CD4-positive, alpha-beta memory T cell (primary cell): Measurements from ENCODE around the gene SLC25A48. TPM values are rescaled to one million over a fixed set of nuclear protein-coding genes. Genes with fewer than 3 reads are reported as not detected.
"Not testable (repeated sequence)": the region's sequence is repeated elsewhere in the genome, so short reads cannot be mapped to it uniquely, and the experiment has no call there.

ENCODE experiments used
- CTCF ChIA-PET: fragments of 350-600 bp; sonication (Branson Sonifier 250); formaldehyde crosslinking; loops from one replicate; lab custom pipeline; 2021; ENCODE audit warnings: inconsistent platforms; ENCODE audit not compliant: partially characterized antibody; lab: Charles Lee
- POLR2A ChIA-PET: fragments of 350-600 bp; sonication (Branson Sonifier 250); formaldehyde crosslinking; loops from one replicate; lab custom pipeline; 2021; ENCODE audit not compliant: partially characterized antibody; lab: Charles Lee
- DNase-seq, 5 donors: peaks; one replicate each; pipeline versions ENCODE4 v3.0.0 to v3.0.0-alpha.2; 2020 to 2022; ENCODE audit warnings: mixed read lengths in 1 of 5
- H3K27ac ChIP-seq: one replicate; pipeline ENCODE4 v1.7.0; 2013; ENCODE audit warnings: low read depth, low read length
- H3K27me3 ChIP-seq: 2 replicates; pipeline ENCODE4 v1.7.0; 2013; ENCODE audit warnings: mild to moderate bottlenecking, low read length, moderate library complexity; ENCODE audit not compliant: insufficient read depth
- H3K36me3 ChIP-seq: 2 replicates; pipeline ENCODE4 v1.7.0; 2013; ENCODE audit warnings: mild to moderate bottlenecking, low read length, moderate library complexity; ENCODE audit not compliant: insufficient read depth
- H3K4me1 ChIP-seq: 2 replicates; pipeline ENCODE4 v1.7.0; 2013; ENCODE audit warnings: mild to moderate bottlenecking, low read length, moderate library complexity; ENCODE audit not compliant: insufficient read depth
- H3K4me3 ChIP-seq, 2 donors: one replicate each; pipeline ENCODE4 v1.7.0; 2013; ENCODE audit warnings: low read length in 2 of 2, mild to moderate bottlenecking in 1 of 2
- H3K9me3 ChIP-seq, 2 donors: one replicate each; pipeline ENCODE4 v1.7.0; 2013; ENCODE audit warnings: low read length in 2 of 2, control low read depth in 1 of 2; ENCODE audit not compliant: control insufficient read depth in 1 of 2
- H3K27ac Mint-ChIP-seq, 7 donors: one replicate each; pipeline ENCODE4 v1.8.0; 2020 to 2021; ENCODE audit warnings: mixed read lengths in 7 of 7, mild to moderate bottlenecking in 6 of 7, inconsistent platforms in 3 of 7, moderate library complexity in 3 of 7
- H3K27me3 Mint-ChIP-seq, 2 donors: one replicate each; pipeline ENCODE4 v1.8.0; 2020 to 2021; ENCODE audit warnings: mixed read lengths in 2 of 2
- H3K36me3 Mint-ChIP-seq, 2 donors: one replicate each; pipeline ENCODE4 v1.8.0; 2020 to 2021; ENCODE audit warnings: mixed read lengths in 2 of 2, inconsistent platforms in 1 of 2, mild to moderate bottlenecking in 1 of 2
- H3K4me1 Mint-ChIP-seq, 4 donors: one replicate each; pipeline ENCODE4 v1.8.0; 2020 to 2021; ENCODE audit warnings: mixed read lengths in 4 of 4, mild to moderate bottlenecking in 1 of 4
- H3K4me3 Mint-ChIP-seq, 8 donors: one replicate each; pipeline ENCODE4 v1.8.0; 2020 to 2021; ENCODE audit warnings: mixed read lengths in 8 of 8, mild to moderate bottlenecking in 7 of 8, moderate library complexity in 6 of 8, inconsistent platforms in 3 of 8
- H3K9me3 Mint-ChIP-seq, 8 donors: one replicate each; pipeline ENCODE4 v1.8.0; 2020 to 2021; ENCODE audit warnings: mixed read lengths in 8 of 8, mild to moderate bottlenecking in 5 of 8, inconsistent platforms in 3 of 8, moderate library complexity in 1 of 8
- intact Hi-C: fragments of 100-400 bp; cut with micrococcal nuclease; formaldehyde crosslinking; loops from one replicate; pipeline ENCODE4 v1.15.1; 2023
- polyA plus RNA-seq, 2 donors: library from polyadenylated mRNA; unstranded; fragments of 300-500 nt; fragmentation: Illumina TruSeq; gene quantifications; one replicate each; pipeline ENCODE4 v1.2.3, GENCODE V29; 2021
- total RNA-seq, 2 experiments: library from RNA; stranded (reverse); gene quantifications; one replicate each; pipeline ENCODE4 v1.2.3, GENCODE V29; 2021

The SLC25A48 gene
- total and polyA plus RNA-seq, 4 experiments from 2014 or later: not detected

DNA sequence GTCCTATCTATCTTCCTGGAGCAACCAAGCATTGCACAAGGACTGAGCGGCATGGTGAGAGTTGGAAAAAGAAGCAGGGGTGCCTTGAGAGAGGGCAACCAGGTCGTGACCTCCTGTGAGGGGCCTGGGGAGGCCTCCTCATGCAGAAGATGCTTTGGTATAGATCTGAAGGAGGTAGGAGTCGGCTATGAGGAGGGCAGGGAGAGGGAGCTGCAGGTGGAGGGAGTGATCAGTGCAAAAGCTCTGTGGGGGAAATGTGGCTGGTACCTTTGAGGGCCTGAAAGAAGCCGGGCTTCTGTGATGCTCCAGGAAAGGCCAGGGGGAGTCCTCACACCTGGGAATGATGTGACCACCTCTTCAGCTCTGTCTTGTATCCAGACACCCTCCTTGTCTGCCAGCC, 3.6 kb upstream of the SLC25A48 start:
- intact Hi-C loops: no loop called here
- Mint-ChIP-seq H3K4me3 (no peak overlapping the region), H3K27me3 (peaks cover 26 to 35% of the 10 kb centered on the region in 2 donors), H3K27ac (no peak overlapping the region), H3K9me3 (peaks cover 0 to 2% (median 0%) of the 10 kb centered on the region in 8 donors), H3K36me3 (no peaks in the 10 kb centered on the region), H3K4me1 (peaks cover 3 to 6% (median 5%) of the 10 kb centered on the region in 4 donors)
- Histone ChIP-seq H3K9me3 (no peaks in the 10 kb centered on the region), H3K4me1 (no peaks in the 10 kb centered on the region), H3K4me3 (no peak overlapping the region), H3K36me3 (no peaks in the 10 kb centered on the region), H3K27ac (no peak overlapping the region), H3K27me3 (peaks cover 7% of the 10 kb centered on the region)
- ChIA-PET POLR2A (no interaction called here), CTCF (no interaction called here)
- DNase-seq: no peak

DNA sequence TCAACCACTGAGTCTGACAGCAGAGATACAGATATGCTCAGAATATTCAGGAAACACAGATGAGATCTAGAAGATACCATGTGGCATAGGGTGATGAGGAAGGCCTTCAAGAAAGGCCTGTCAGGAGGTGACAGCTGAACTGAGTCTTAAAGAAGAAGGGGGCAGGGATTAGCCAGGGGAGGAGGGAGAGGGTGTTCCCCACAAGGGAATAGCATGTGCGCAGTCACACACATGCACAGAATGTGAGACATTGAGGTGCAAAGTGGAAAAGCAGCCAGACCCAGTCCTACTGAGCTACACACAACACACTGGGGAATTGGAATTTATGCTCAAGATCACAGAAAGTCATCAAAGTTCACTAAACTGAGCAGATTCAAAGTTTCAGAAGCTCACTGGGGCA, 3.0 kb upstream of the SLC25A48 start:
- Mint-ChIP-seq H3K4me3 (no peak overlapping the region), H3K4me1 (peaks cover 3 to 6% (median 5%) of the 10 kb centered on the region in 4 donors), H3K27me3 (peaks cover 26 to 36% of the 10 kb centered on the region in 2 donors), H3K9me3 (peaks cover 0 to 2% (median 0%) of the 10 kb centered on the region in 8 donors), H3K36me3 (no peaks in the 10 kb centered on the region), H3K27ac (no peak overlapping the region)
- intact Hi-C loops: no loop called here
- H3K9me3 ChIP-seq: no peaks in the 10 kb centered on the region
- H3K27ac ChIP-seq: no peak overlapping the region
- ChIA-PET POLR2A (no interaction called here), CTCF (no interaction called here)
- H3K4me3 ChIP-seq: no peak overlapping the region
- H3K36me3 ChIP-seq: no peaks in the 10 kb centered on the region
- no peaks in the 10 kb centered on the region for H3K4me1 ChIP-seq
- no peak for DNase-seq
- peaks cover 7% of the 10 kb centered on the region for H3K27me3 ChIP-seq

DNA sequence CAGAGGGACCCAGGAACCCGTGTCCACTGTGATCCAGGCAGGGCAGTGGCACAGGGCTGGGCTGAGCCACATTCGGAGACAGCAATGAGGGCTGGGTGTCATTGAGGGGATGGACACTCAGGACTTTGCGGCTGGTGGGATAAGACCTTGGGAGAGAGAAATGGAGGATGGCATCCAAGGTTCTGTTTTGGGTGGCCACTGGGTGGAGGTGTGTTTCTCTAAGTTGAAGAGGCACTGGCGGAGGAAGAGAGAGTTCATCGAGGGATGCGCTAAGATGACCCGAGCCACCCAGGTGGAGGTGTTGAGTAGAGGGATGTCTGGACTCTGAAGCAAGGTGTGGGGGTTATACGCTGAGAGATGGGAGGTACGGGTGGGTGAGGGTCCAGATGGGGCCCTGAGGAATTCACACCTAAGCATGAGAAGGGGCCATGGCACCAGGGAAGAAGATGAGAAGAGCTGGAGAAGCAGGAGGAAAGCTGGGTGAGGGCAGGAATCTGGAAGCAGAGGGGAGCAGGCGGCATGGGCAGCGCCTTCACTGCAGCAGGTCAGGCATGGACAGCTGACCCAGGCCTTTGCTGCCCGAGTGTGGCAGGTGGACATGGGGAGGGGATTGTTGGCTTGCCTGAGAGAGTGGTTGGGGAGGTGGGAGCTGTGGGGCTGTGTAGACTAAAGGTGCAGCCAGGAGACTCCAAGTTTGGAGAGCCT, 2.5 kb upstream of the SLC25A48 start:
- H3K9me3 Mint-ChIP-seq: peaks cover 0 to 4% (median 0%) of the 10 kb centered on the region in 8 donors
- peaks cover 3 to 6% (median 5%) of the 10 kb centered on the region in 4 donors for H3K4me1 Mint-ChIP-seq
- Histone ChIP-seq H3K4me1 (no peaks in the 10 kb centered on the region), H3K36me3 (no peaks in the 10 kb centered on the region), H3K27ac (no peak overlapping the region), H3K9me3 (no peaks in the 10 kb centered on the region), H3K4me3 (no peak overlapping the region), H3K27me3 (peaks cover 7% of the 10 kb centered on the region)
- ChIA-PET CTCF (no interaction called here), POLR2A (no interaction called here)
- no peak overlapping the region for H3K4me3 Mint-ChIP-seq
- H3K36me3 Mint-ChIP-seq: no peaks in the 10 kb centered on the region
- intact Hi-C loops: no loop called here
- peaks cover 26 to 39% of the 10 kb centered on the region in 2 donors for H3K27me3 Mint-ChIP-seq
- H3K27ac Mint-ChIP-seq: no peak overlapping the region
- no peak for DNase-seq

DNA sequence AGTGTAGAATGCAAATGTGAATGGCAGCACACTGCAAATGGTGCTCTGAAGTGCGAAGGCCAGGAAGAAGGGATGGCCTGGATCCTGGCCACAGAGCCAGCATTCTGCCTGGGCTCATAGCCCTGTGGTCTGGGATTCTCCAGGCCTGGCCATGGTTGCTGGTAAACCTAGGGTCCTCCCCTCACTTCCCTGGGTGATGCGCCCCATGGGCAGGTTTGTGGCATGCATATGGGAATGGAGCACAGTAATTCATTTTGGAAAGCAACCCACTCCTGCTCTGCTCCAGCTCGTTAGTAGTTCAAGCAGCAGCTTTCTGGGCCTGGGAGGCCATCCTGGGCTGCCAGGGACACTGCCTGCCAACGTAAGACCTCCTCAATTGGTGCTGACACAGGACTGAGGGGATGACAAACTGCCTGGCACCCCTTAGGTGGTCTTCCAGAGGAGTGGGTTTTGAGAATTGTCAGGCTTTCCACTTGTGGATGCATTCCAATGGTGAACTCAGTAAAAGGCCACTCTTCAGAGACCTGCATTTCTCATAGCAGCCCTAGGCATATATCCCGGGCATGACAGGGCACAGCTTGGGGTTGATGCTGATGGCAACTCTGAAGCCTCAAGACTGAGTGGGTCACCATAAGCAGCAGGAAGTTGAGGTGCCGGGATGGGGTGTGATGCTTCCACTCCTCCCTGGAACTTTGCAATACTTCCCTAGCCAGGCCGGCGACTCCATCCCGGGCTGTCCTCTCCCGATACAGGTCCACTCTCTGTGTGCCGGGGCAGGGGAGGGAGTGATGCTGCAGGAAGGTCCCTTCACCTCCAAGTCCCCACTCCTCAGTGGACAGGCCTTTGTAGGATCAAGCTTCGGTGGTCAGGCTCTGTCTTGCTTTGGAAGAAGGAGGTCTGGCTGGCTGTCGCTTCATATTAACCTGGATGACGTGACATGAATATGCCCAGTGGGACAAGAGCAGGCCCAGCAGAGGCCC, 1.2 kb upstream of the SLC25A48 start:
- no peak overlapping the region for H3K4me3 ChIP-seq
- H3K4me3 Mint-ChIP-seq: no peak overlapping the region
- H3K27me3 ChIP-seq: peaks cover 7% of the 10 kb centered on the region
- no peak for DNase-seq
- ChIA-PET CTCF (no interaction called here), POLR2A (no interaction called here)
- peaks cover 31 to 42% of the 10 kb centered on the region in 2 donors for H3K27me3 Mint-ChIP-seq
- intact Hi-C loops: no loop called here
- no peaks in the 10 kb centered on the region for H3K9me3 ChIP-seq
- peaks cover 0 to 11% (median 6%) of the 10 kb centered on the region in 8 donors for H3K9me3 Mint-ChIP-seq
- H3K36me3 ChIP-seq: no peaks in the 10 kb centered on the region
- no peak overlapping the region for H3K27ac Mint-ChIP-seq
- H3K4me1 Mint-ChIP-seq: peaks cover 3 to 6% (median 5%) of the 10 kb centered on the region in 4 donors
- no peaks in the 10 kb centered on the region for H3K36me3 Mint-ChIP-seq
- no peak overlapping the region for H3K27ac ChIP-seq
- no peaks in the 10 kb centered on the region for H3K4me1 ChIP-seq

DNA sequence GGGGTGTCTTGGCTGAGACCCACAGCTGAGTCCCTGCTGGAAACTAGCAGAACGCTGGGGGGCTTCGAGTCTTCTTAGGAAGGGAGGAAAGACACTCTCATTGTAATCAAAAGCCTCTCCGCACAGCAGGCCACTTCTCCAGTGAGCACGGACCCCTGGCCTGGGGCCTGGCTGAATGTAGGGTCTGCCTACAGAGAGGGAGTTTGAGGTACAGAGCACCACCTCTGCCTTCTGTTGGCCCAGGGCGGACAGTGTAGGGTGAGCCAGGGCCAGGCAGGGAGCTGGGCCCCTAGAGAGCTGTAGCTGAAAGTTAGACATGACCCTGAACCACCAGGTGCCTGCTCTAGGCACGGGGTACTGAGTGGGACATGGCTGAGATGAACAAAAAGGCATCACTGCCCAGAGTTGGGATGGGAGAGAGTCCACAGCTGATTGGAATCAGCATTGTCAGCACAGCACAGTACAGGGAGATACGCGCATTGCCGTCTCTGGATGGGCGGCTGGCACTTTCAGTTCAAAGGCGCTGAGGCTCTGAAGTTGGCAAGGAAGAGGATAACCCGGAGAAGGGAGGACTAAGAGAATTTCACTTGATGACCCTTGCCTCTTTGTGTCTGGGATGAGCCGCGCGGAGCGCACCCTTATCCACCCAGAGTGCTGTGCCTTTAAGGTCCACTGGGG, 363 bp upstream of the SLC25A48 start:
- Histone ChIP-seq H3K27ac (no peak overlapping the region), H3K27me3 (peaks cover 7% of the 10 kb centered on the region), H3K4me3 (no peak overlapping the region), H3K4me1 (no peaks in the 10 kb centered on the region), H3K9me3 (no peaks in the 10 kb centered on the region), H3K36me3 (no peaks in the 10 kb centered on the region)
- Mint-ChIP-seq H3K27me3 (peaks cover 33 to 42% of the 10 kb centered on the region in 2 donors), H3K4me1 (peaks cover 3 to 6% (median 5%) of the 10 kb centered on the region in 4 donors), H3K36me3 (no peaks in the 10 kb centered on the region), H3K9me3 (peaks cover 0 to 13% (median 7%) of the 10 kb centered on the region in 8 donors), H3K4me3 (peak overlapping the region in 2 of 8 donors; percentile 40 to 50), H3K27ac (peak overlapping the region in 1 of 7 donors; percentile 10)
- DNase-seq: no peak
- CTCF ChIA-PET: no interaction called here
- POLR2A ChIA-PET: no interaction called here
- intact Hi-C loops: no loop called here

DNA sequence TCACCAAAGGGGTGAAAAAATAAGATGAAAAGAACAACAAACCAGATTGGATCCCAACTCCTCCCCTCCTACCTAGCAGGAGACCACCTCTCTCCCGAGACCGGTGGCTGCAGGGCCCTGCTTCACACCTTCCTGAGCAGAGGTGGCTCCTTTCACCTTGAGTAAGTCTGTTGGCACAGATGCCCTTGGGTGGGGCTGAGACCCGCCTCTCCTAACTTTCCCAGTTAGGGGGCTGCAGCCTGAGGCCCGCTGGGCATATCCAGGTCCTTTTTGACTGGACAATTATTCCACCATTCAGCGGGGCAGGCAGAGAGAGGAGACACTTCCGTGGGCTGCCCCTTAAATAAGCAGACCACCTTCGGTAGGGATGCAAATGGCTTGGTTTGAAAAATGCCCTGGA, 1.3 kb downstream of the SLC25A48 start:
- CTCF ChIA-PET: no interaction called here
- Mint-ChIP-seq H3K36me3 (no peaks in the 10 kb centered on the region), H3K4me3 (no peak overlapping the region), H3K27ac (no peak overlapping the region), H3K4me1 (peaks cover 3 to 6% (median 4%) of the 10 kb centered on the region in 4 donors), H3K27me3 (peaks cover 23 to 34% of the 10 kb centered on the region in 2 donors), H3K9me3 (peaks cover 0 to 22% (median 7%) of the 10 kb centered on the region in 8 donors)
- no peaks in the 10 kb centered on the region for H3K36me3 ChIP-seq
- no peak overlapping the region for H3K4me3 ChIP-seq
- POLR2A ChIA-PET: no interaction called here
- H3K9me3 ChIP-seq: no peaks in the 10 kb centered on the region
- H3K4me1 ChIP-seq: no peaks in the 10 kb centered on the region
- H3K27me3 ChIP-seq: peaks cover 5% of the 10 kb centered on the region
- no peak overlapping the region for H3K27ac ChIP-seq
- no peak for DNase-seq
- intact Hi-C loops: no loop called here

DNA sequence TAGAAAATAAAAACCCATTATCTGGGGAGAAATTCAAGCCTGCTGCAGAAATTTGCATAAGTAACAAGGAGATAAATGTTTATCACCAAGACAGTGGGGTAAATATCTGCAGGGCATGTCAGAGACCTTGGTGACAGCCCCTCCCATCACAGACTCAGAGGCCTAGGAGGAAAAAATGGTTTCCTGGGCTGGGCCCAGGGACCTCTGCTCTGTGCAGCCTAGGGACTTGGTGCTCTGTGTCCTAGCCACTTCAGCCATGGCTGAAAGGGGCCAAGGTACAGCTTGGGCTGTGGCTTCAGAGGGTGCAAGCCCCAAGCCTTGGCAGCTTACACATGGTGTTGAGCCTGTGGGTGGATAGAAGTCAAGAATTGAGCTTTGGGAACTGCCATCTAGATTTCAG, 3.9 kb downstream of the SLC25A48 start:
- H3K27me3 ChIP-seq, H3K27ac Mint-ChIP-seq, H3K4me3 ChIP-seq, POLR2A ChIA-PET, DNase-seq, H3K36me3 Mint-ChIP-seq, H3K4me3 Mint-ChIP-seq, H3K4me1 ChIP-seq, H3K27ac ChIP-seq, intact Hi-C loops, H3K36me3 ChIP-seq, H3K9me3 ChIP-seq, CTCF ChIA-PET, H3K4me1 Mint-ChIP-seq: not testable (repeated sequence)
- peaks cover 19 to 22% of the 10 kb centered on the region in 2 donors for H3K27me3 Mint-ChIP-seq
- peaks cover 0 to 22% (median 7%) of the 10 kb centered on the region in 8 donors for H3K9me3 Mint-ChIP-seq
